Measurements from ENCODE around the gene EXOC6.

EXOC6 gene

DNA sequence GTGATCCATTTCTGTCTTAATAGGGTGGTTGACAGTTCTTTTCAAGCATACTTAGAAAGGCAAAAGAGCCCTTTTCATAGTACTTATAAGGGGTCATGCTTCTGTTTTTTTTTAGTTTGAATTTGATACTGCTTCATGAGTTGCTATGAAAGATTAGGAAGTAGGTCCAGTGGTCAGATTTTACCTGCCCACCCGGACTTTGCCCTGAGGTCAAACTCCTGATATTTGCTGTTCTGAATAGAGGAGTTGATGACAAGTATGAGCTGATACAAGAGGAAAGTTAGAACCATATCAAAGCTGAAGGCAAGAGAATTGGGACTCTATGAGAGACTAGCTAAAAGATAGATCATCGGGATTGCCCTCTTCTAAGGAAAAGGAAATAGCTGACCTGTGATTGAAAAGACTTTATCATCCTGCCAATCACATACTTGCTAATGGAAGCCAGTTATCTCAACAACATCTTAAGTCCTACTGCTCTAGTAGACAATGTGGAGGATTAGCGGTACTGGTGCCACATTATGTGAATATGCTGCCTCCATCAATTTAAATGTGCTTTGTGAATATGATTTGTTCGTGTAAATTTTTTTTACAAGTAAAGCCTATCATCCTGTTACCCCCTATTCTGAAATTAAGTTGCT lies 174.8 kb downstream of the EXOC6 start:
- DNase-seq (ENCODE audit: low read depth, low spot score): no peak

DNA sequence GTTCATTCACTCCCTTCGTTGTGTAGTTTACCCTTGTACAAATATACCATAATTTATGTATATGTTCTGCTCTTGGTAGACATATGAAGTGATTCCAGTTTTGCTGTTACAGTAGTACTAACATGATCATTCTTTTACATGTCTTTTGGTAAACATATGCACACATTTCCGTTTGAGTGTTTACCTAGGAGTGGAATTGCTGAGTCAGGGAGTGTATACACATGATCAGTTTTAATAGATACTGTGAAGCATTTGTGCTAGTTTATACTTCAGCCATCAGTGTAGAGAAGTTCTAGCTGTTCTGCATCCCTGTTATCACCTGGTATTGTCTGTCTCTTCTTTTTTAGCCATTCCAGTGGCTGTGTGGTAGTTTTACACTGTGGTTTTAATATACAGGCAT lies 177.8 kb downstream of the EXOC6 start:
- DNase-seq (ENCODE audit: low read depth, low spot score): no peak

DNA sequence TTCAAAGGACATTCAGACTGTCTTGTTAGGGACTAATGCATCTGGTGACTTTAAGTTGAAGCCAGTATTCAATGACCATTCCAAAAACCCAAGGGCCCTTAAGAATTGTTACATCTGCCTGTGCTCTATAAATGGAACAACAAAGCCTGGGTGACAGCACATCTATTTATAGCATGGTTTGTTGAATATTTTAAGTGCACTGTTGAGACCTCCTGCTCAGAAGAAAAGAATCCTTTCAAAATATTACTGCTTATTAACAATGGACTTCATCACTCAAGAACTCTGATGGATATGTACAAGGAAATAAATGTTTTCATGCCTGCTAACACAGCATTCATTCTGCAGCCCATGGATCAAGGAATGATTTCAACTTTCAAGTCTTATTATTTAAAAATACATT lies 179.2 kb downstream of the EXOC6 start:
- no peak for DNase-seq (ENCODE audit: low read depth, low spot score)

DNA sequence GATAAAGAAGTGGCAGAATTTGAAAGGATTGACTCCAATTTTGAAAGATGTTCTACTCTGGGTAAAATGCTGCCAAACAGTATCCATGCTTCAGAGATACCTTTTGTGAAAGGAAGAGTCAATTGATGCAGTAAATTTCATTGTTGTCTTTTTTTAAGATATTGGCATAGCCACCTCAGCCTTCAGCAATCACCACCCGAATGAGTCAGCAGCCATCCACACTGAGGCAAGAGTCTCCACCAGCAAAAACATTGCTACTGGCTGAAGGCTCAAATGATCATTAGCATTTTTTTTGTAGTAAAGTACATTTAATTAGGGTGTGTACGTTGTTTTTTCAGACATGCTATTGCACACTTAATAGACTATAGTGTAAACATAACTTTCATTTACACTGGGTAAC lies 180.6 kb downstream of the EXOC6 start:
- peak; percentile 70 for DNase-seq (ENCODE audit: low read depth, low spot score)

DNA sequence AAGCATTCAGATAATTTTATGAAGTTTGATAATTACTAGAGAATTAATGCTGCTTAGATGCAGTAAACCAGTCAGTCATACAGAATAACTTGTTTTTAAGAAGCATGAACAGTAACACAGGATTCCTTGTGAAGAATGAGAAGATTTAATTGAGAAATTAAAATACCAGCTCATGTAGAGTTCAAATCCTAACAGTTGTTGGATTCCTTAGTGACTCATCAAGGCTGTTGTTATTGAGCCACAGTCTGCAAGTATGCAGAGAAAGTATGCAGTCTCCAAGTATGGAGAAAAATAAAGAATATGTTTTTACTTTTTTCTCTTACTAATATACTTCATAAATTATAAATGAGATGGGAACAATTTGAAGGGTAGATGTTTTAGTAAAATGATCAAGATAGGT lies 182.1 kb downstream of the EXOC6 start:
- peak; percentile 78 for DNase-seq (ENCODE audit: low read depth, low spot score)

DNA sequence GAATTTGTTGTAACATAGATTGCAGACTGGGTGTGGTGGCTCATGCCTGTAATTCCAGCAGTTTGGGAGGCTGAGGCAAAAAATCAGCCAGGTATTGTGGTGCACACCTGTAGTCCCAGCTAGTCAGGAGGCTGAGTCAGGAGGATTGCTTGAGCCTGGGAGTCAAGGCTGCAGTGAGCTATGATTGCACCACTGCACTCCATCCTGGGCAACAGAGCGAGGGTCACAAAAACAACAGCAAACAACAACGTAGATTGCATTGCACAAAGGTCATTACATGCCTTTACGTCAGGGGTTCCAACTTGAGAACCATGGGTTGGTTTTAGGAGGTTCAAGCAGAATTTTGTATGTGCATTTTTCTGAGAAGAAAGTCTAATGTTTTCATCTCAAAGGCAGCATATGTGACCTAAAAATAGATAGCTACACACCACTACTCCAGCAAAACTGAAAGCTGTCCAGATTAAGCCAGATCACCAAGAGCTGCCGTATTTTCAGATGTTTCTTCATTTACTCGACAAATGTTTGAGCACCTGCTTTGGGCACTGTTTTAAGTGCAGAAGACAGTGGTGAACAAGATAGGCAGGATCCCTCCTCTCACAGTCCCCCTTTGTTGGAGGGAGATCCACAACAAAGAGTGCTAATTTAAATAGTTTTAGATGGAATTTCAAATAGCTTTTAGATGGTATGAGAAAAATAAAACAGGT lies 183.9 kb downstream of the EXOC6 start:
- DNase-seq (ENCODE audit: low read depth, low spot score): no peak

DNA sequence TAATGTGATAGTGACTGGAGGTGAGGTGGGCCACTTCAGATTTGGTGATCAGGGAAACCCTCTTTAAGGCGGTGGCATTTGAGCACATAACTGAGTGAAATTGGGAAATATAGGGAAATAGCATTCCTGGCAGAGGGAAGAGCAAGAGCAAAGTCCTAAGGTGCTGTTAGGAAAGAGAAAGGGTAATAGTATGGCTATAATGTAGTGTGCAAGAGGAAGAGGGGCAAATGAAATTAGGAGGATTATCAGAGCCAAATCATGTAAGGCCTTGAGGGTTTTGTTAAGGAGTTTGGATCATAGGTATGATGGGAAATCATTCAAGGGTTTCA lies 184.5 kb downstream of the EXOC6 start:
- DNase-seq (ENCODE audit: low read depth, low spot score): no peak

DNA sequence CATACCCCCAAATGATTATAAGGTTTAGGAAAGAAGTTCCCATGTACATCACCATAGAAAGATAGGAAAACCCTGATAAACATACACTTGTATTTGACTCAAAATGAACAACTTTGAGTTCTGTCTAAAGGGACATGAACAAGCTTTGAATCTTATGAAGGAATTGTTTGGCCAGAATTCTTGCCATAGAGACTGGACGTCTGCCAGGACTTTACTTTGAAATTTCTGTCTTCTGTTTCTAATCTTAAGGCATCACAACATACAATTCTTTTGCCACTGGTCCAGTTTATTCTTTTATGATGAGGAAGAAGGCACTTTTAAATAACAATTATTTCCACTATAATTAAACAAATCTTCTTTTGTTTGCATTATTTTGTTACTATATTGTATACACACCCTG lies 186.1 kb downstream of the EXOC6 start:
- DNase-seq (ENCODE audit: low read depth, low spot score): peak; percentile 45

DNA sequence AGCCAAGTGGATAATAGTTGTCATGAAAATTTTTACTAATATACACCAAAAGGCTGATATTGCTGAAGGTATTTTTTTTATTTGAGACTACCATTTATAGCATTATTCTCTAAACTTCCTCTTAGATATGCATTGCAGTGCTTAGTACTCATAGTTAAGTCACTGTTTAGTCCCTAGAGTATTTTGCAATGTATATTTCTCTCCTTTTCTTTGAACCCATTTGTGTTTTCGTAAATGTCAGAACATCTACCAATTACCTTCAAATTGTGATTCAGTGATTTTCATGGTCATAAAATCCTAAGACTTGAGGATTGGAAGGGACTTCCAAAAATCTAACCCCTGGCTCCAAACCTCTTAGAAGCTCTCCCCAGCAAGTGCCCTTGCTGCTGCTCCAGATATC lies 190.8 kb downstream of the EXOC6 start:
- no peak for DNase-seq (ENCODE audit: low read depth, low spot score)

DNA sequence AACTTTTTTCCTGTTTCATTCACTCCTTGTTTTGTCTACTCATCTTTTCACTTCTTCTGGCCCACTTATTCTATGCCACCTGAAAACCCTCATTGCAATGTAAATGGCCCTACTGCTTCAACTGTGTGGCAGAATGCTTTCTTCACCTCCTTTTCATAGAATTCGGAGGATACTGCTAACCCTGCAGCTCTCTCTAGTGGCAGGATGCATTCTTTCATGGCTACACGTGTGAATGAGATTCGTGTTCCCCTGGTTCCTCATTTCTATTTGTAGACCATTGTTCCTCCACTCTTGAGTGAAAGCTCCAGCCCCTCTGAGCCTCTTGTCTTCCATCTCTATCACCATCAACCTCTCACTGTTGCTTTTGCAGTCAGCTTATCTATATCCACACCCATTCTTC lies 191.4 kb downstream of the EXOC6 start:
- DNase-seq (ENCODE audit: low read depth, low spot score): peak; percentile 62

DNA sequence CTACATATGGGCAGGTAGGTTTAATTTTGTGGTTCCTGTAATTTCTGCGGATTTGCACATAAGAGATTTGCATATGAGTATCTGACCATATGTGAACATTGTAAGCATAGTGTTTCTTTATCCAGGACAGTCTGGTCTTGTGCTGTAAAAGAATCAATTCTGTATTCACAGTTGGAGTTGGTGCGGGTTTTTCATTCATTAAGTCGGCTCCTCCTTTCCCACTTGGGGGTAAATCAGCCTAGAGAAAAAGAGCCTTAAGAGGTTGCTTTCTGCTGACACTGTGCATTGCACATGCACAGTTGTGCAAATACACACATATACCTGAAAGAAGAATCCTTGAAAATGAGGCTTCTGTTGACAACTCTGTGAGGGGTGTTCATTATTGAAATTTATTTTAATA lies 206.2 kb downstream of the EXOC6 start:
- no peak for DNase-seq (ENCODE audit: low read depth, low spot score)

DNA sequence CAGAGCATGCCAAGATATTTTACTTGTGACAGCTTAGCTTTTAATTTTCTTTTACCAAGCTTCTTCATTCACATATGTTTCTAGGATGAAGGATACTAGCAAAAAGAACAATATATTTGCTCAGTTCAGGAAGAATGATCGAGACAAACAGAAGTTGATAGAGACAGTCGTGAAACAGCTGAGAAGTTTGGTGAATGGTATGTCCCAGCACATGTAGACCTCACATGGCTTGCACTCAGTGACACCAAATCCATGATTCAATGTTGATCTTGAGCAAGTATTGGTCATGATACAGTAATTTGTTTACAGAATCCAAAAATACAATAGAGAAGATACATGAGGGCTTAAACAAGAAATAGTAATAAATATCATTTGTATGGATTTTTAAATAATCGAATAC lies 209.8 kb downstream of the EXOC6 start:
- DNase-seq (ENCODE audit: low read depth, low spot score): no peak

DNA sequence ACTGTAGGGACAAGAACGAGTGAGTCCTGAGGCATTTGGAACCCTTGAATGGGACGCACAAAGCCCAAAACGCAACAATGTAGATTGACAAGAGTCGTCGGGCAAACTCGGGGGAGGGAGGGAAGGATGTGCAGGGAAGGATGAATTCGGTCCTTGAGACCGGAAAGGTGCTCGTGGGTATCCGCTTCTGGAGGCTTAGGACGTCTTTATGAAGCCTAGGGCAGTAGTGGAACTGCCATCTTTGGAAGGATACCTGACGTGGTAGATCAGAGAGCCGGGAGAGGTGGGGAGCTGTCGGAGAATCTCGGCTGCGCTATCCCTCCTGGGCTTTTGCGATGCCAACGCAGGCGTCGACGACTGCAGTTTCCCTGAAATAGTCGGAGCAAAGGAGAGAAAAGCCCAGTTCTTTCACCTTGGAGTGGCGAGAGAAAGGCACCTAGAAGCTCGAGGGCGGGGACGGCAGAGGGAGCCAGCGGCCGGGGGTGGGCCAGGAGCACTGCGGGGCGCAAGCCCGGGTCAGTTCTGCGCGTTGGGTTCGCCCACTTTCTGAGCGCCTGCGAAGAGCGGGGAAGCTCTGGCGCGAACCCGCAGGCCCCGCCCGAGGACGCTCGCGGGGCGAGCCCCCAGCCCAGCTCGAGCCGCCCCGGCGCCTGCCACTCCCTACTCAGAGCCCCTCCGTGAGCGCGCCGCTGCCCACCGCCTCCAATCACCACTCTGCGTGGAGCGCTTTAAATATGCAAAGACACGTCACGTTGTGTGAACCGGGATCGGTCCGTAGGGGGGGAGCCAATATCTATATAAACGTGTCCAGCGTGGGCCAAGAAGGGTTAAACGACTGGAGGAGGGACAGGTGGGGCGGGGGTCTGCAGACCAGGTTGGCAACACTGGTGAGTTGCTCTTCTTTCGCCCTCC lies 211.9 kb downstream of the EXOC6 start, which contains the start of gene CYP26C1:
TSS of gene CYP26C1 (plus strand) at position 824 of the 912 bp plus-strand sequence. CDS start 466 bp downstream, outside the sequence.
- DNase-seq (ENCODE audit: low read depth, low spot score): no peak

DNA sequence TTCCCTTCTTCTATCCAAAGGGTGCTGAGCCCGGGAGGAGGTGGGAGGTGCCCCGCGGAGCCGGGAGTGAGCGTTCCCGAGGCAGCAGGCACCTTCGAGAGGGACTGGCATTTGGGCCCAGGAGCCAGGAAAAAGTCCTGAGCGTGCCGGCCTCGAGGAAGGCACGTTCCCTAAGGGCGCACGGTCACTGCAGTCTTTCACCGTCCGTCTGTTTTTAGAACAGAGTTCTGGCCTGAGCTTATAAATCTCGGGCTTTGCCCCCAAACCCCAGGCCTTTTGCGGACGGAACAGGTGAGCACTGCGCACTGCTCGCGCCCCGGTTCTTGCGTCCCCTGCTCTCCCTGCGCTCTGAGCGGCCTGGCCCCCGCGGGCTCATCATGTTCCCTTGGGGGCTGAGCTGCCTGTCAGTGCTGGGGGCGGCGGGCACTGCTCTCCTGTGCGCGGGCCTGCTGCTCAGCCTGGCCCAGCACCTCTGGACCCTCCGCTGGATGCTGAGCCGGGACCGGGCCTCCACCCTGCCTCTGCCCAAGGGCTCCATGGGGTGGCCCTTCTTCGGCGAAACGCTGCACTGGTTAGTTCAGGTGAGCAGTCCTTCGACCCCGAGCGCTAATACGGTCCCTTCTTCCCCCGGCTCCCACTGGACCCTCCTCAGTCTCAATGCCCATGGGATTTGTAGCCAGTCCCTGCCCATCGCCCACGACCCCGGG lies 212.7 kb downstream of the EXOC6 start:
- peak; percentile 26 for DNase-seq (ENCODE audit: low read depth, low spot score)

DNA sequence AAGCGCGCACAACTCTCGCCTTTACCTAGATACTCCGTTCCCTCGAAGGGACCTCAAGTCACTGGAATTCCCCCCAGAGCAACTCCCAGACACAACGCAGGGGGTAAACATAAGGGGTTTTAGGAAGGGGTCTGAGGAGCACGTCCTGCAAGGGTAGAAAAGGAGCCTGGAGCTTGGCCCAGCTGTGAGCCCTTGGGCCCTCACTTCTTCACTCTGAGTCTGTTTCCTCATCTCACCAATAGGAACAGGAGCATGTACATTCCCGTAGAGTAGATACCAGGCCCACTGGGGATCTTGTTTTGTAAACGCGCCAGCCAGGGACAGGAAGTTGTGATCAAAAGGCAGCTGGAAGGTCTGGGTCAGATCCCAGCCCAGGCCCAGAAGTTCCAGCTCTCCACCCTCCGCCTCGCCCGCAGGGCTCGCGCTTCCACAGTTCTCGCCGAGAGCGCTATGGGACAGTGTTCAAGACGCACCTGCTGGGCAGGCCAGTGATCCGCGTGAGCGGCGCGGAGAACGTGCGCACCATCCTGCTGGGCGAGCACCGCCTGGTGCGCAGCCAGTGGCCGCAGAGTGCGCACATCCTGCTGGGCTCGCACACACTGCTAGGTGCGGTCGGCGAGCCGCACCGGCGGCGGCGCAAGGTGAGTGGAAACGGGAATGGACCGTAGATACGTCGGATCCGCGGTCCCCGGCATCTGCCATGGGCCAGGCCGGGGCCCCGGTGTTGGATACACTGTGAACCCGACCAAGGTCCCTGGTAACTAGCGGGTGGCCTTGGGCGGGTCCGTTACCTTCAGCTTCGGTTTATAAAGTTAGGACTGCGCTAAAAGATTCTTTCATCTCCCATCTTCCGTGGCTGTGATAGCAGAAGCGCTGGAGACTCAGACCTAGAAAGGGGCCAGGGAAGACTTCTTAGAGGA lies 213.5 kb downstream of the EXOC6 start:
- DNase-seq (ENCODE audit: low read depth, low spot score): peak; percentile 53

DNA sequence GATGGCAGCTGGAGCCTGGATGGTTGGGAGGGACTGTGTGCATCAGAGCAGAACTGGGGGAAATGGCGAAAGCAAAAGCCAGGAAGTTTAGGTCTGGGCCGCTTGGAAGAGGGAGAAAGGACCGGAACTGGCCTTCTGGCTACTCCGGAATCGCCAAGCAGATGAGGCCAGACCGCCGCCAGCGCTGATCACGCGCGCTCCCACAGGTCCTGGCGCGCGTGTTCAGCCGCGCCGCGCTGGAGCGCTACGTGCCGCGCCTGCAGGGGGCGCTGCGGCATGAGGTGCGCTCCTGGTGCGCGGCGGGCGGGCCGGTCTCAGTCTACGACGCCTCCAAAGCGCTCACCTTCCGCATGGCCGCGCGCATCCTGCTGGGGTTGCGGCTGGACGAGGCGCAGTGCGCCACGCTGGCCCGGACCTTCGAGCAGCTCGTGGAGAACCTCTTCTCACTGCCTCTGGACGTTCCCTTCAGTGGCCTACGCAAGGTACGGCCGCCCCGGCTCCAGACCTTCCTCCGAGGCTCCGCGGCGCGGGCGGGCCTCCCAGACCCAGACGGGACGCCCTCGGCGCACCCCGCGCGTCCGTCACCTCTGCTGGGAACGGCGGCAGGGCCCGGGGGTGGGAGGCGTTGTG lies 214.3 kb downstream of the EXOC6 start:
- peak; percentile 79 for DNase-seq (ENCODE audit: low read depth, low spot score)

DNA sequence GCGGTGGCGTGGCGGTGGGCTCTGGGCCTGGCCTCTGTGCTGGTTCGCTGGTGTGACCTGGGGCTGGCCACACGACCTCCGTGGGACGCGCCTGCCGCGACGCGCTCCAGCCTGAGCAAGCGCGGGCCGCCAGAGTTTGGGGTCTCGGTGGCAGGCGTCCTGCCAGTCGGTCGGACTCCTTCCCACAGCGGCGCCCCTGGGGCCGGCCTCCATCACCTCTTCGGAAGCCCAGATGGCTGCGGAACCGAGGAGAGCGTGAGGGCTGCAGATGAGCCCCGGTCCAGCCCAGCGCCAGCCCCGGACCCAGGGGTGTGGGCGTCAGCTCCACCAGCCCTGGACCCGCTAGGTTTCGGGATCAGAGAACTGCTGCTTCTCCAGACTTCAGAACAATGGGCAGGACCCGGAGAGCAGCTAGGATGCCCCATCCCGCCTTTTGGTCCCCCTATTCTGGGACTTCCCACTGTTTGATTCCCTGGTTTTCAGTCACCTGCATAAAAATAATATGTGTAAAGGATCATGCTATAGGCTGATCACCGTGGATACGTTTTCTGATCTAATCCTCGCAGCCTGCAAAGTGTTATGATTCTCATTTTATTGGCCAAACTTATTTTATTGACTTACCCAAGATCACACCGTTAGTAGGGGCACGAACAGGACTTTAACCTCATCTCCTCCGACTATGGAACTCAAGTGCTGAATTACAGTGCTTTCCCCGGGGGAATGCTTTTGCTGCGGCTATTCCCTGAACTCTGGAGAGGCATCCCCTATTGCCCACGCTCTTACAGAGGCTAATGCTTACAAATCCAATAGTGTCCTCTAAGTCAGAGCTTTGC lies 215.0 kb downstream of the EXOC6 start:
- no peak for DNase-seq (ENCODE audit: low read depth, low spot score)

DNA sequence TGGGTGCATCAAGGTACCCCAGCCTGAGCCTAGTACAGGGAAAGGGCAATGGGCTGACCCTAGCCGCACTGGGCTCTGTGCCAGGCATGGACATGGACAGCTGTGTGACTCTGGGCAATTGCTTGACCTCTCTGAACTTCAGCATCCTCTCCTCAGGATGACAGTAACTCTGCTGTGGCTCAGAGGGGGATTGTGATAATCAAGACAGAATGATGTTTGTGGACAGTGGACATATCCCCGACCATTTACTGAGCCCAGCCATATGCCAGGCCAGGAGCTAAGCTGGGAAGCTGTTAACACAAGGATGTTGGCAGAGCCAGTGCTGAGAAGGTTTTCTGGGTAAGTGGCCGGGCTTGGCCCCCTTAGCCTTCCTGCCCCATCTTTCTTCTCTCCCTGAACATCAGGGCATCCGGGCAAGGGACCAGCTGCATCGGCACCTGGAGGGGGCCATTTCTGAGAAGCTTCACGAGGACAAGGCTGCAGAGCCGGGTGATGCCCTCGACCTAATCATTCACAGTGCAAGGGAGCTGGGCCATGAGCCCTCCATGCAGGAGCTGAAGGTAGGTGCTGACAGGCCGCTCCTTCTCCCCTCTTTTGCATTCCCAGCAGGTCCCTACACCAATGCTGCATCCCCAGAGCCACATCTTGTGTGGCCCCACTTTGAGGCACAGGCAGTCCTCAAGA lies 215.8 kb downstream of the EXOC6 start:
- DNase-seq (ENCODE audit: low read depth, low spot score): no peak
